NOMO-1 treated with DMSO at 0.1 percent for 48 hours (cell line): Measurements from ENCODE around the gene AKAP6.
"Not testable (repeated sequence)": the region's sequence is repeated elsewhere in the genome, so short reads cannot be mapped to it uniquely, and the experiment has no call there.

ENCODE experiments used
- DNase-seq: peaks from one replicate; lab custom pipeline; 2025; ENCODE audit not compliant: unreplicated experiment; lab: John Stamatoyannopoulos, UW

AKAP6 gene

DNA sequence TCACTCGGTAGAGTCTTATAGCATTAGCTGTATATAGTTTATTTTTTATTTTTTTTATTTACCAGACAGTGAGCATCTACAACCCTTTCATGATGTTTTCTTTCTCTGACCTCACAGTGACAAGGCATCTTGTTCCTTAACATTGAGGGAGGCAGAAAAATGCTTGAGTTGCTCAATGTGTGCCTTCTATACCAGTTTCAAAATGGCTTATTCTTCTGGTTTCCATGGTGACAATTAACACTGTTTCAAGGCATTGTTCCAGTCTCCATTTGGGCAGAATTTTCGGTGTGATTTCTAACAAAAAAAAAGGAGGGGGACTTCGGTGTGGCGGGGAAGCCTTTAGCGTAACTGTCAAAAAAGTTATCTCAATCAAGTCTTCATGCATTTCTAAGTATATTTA is 399.9 kb downstream of the AKAP6 start:
- no peak for DNase-seq

DNA sequence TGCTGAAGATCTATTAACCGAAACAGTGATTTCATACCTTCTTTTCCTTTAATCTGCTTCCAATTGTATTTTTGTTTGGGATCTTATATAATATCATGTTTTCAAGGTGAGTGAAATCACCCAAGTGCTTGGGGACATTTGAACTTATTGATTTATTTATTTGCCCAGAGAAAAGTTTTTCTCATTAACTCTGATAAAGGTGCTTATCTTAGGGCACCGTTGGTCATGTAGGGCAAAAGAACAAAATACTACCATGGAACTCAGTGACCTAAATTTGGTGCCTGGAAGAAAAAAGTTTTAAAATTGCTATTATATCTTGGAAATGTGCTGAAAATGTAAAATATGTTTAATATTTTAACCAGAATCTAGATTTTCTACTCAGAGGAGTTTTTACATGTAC is 402.2 kb downstream of the AKAP6 start:
- no peak for DNase-seq

DNA sequence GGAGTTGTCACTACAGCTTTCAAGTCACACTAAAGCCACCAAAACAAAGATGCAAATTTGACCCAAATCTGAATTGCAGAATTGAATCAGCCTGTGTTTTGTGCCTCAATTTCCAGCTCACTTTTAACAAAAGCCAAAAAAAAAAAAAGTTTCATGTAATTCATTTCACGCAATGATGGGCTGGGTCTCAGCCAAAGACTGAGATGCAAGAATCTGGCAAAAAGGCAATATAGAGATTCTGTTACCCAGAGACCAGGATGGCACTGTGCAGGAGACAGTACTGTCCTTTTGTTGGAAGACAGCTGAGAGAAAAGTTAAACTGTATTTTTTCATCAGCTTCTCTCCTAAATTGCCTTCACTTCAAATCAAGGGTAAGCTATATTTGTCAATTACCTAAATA is 403.9 kb downstream of the AKAP6 start:
- DNase-seq, result no peak

GRCh38 chr14:32734261-32734660 is 405.2 kb downstream of the AKAP6 start:
- no peak for DNase-seq

- no peak for DNase-seq
These were observed 408.5 kb downstream of the AKAP6 start for GRCh38 chr14:32737621-32738020.

DNA sequence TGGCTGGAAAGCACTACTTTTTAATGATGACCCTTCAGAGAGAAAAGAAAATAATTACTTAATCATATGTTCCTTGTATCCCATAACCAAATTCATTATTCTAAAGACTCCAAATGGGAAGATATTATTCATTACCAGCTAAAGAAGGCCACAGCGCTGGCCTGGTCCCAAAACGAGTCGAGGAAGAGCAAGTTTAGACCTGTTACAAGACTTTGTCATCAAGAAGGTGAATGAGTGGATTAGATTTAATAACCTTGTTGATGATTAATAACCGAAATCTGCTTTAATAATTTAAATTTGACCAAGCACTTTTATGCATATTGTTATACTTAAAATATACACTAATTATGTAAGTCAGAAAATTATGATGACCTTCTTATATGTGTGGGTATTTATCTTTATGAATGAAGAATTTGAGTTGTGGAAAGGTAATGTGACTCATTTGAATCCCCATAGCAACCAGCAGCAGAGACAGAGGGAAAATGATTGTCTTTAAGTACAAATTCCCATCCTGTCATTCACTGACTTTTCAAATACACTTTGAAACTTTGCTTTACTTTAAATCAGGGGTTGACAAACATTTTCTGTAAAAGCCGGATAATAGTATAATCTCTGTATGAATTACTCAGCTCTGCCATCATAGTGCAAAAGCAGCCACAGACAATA is 409.2 kb downstream of the AKAP6 start:
- DNase-seq, result no peak

DNA sequence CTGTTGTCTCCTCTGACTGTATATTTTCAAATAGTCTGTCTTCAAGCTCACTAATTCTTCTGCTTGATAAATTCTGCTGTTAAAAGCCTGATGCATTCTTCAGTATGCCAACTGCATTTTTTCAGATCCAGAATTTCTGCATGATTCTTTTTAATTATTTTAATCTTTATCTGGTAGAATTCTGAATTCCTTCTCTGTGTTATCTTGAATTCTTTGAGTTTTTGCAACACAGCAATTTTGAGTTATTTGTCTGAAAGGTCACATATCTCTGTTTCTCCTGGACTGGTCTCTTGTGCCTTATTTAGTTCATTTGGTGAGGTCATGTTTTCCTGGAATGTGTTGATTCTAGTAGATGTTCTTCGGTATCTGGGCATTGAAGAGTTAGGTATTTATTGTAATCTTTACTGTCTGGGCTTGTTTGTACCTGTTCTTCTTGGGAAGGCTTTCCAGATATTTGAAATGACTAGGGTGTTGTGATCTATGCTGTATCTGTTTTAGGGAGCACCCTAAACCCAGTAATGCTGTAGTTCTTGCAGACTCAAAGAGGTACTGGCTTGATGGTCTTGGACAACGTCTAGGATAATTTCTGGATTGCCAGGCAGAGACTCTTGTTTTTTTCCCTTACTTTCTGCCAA is 415.8 kb downstream of the AKAP6 start:
- DNase-seq, result no peak

DNA sequence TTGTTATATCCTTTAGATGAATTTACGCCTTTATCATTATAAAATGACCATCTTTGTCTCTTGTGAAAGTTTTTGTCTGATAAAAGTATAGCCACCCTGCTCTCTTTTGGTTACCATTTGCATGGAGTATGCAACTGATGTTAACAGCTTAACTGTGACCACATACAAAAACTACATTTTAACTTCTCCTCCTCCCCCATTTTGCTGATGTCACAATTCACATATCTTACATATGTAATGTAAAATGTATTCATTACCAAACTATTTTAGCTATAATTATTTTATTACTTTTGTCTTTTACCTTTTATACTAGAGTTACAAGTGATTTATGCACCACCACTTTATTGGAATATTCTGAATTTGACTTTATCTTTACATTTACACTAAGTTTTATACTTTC is 425.1 kb downstream of the AKAP6 start:
- no peak for DNase-seq

DNA sequence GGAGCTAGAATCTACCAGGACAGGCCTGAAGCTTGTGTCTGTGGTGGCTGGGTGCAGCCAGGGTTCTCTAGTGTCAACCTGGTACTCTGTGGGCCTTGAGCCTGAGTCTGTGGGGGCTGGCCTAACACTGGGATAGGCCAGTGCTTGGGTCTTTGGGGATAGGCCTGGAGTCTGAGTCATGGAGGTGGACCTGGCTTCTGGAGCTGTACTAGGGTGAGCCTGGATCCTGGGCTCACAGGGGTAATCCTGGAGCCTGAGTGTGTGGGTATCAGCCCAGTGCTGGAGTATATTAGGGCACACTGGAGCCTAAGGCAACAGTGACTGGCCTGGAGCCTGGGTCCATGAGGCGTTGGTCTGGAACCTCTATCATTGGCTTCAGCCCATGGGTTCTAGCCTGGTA is 427.1 kb downstream of the AKAP6 start:
- DNase-seq, result no peak

GRCh38 chr14:32756775-32757174 is 427.7 kb downstream of the AKAP6 start:
- no peak for DNase-seq

DNA sequence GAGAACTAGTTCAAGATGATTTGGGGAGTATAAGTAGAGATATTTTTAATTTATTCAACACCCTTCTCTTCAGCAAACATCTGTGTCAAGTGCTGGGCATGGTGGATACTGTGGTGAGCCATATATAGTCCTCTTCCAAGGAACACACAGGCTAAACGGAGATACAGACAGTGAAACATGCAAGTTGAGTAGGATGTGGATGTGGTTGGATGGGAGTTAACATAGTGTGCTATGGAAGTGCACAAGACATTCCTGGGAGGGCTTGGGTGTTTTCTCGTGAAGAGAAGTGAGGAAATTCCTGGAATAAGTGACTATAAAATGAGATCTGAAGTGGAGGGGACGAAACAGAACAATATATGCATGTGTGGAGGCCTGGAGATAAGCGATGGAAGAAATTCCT is 428.5 kb downstream of the AKAP6 start:
- no peak for DNase-seq

- no peak for DNase-seq
These were observed 432.4 kb downstream of the AKAP6 start for GRCh38 chr14:32761381-32761968.

GRCh38 chr14:32762886-32763285 is 433.8 kb downstream of the AKAP6 start:
- no peak for DNase-seq

DNA sequence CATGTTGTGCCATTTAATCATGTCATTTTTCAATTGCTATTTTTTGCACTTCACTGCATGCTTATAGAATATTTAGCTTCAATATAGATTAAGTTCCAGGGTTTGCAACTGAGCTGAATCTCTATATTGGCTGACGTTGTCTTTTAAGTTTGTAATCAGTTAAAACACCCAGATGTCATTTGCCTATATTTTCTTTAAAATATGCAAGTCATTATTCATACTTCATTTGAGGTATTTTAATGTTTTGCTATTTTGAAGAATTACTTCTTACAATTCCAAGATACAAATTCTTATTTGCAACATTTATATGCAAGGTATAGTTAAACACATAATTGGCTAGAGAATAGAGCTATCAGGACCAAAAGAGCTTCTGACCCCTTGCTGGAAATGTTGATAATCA is 434.6 kb downstream of the AKAP6 start:
- DNase-seq, result no peak

GRCh38 chr14:32764131-32764530 is 435.0 kb downstream of the AKAP6 start:
- DNase-seq, result no peak

GRCh38 chr14:32770422-32770821 is 441.3 kb downstream of the AKAP6 start:
- DNase-seq, result no peak

- DNase-seq, result no peak
These were observed 445.1 kb downstream of the AKAP6 start for GRCh38 chr14:32774214-32774613.

DNA sequence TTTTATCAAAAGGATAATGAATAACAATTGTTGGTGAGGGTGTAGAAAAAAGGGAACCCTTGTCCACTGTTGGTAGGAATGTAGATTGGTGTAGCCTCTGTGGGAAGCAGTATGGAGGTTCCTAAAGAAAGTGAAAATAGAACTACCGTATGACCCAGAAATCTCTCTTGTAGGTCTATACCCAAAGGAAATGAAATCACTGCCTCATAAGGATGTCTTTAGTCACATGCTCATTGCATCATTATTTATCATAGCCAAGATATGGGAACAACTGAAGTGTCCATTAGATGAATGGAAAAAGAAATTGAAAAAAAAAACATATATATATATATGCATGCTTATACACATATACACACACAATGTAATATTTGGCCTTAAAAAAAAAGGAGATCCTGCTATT is 450.7 kb downstream of the AKAP6 start:
- DNase-seq, result no peak

DNA sequence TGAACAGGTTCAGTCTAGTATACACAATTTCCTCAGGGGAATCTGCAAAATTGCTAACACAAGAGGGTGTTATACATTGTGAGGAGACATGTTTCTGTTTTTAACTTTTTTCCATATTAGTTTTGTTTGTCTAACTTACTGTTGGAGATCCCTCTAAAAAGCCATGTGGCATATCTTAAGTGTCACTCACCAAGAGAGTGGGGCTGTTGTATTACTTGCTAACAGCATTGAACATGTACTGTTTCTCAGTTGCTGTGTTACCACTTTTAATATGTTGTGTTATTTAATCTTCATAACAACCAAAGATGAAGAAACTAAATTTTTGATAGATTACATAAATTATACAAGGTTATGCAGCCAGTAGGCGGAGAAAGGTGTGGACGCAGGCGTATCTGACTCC is 455.3 kb downstream of the AKAP6 start:
- no peak for DNase-seq

DNA sequence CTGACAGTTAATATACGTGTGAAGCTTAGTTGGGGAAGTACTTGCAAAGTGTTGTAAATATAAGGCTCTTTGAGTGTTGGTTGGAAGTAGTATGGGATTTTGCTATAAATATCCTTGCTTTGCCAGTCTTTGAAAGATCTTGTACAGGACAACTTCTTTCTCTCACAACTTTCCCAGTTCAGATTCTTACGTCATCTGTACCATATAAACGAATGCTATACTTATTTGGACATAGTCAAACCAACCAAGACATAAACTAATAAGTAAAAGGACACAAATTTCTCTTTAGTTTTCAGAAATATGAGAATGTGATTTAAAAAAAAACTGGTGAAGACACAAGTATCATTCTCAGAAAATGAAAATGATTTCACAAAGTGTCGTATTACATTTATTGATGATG is 456.5 kb downstream of the AKAP6 start:
- DNase-seq, result no peak

GRCh38 chr14:32786886-32787285 is 457.8 kb downstream of the AKAP6 start:
- no peak for DNase-seq

- DNase-seq, result not testable (repeated sequence)
These were observed 463.9 kb downstream of the AKAP6 start for GRCh38 chr14:32793033-32793432.

DNA sequence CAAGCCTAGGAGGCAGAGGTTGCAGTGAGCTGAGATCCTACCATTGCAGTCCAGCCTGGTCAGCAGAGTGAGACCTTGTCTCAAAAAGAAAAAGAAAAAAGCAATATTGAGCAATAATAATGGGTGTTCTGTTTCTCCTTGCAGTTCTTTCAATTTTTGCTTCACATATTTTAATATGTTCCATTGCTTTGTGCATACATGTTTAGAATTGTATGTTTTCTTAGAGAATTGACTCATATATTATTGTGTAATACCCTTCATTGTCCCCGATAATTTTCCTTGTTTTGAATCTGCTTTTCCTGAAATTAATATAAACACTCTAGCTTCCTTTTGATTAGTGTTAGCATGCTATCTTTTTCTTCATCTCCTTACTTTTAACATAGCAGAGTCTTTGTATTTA is 471.2 kb downstream of the AKAP6 start:
- no peak for DNase-seq
